Motor neuron (in vitro differentiated cells): ENCODE data around the gene NUDT14. TPM values are rescaled to one million over a fixed set of nuclear protein-coding genes. Genes with fewer than 3 reads are reported as not detected.

Experiments used
- ATAC-seq, 8 experiments: fragments of 200-7000 bp; cut with Tn5 transposase; replicated peaks in 6 of 8; 2 replicates each; pipeline ENCODE4 v1.8.0; 2021; ENCODE audit warnings: mild to moderate bottlenecking in 8 of 8, moderate library complexity in 8 of 8
- H3K27ac ChIP-seq, 2 donors: fragments of 250-450 bp; sonication (Bioruptor Pico); 2 replicates each; pipeline ENCODE4 v1.9.0; 2021; ENCODE audit warnings: antibody characterized with exemption in 2 of 2, mild to moderate bottlenecking in 2 of 2, moderate library complexity in 1 of 2
- H3K4me1 ChIP-seq, 2 donors: fragments of 250-450 bp; sonication (Bioruptor Pico); replicated peaks in 1 of 2; 2 replicates each; pipeline ENCODE4 v1.6.1; 2021; ENCODE audit warnings: antibody characterized with exemption in 2 of 2, mild to moderate bottlenecking in 2 of 2, moderate library complexity in 1 of 2
- H3K4me3 ChIP-seq, 5 donors: fragments of 250-450 bp; sonication (Bioruptor Pico); 2 replicates each; pipeline ENCODE4 v1.9.0; 2021; ENCODE audit warnings: antibody characterized with exemption in 5 of 5, mild to moderate bottlenecking in 5 of 5, moderate library complexity in 4 of 5
- WGBS, 10 experiments: fragments of 450-650 bp; shearing (Covaris generic); methylation state at CpG; one replicate each; pipeline ENCODE4 v1.0.0; 2022; 5-methylcytosine and 5-hydroxymethylcytosine counted together
- in situ Hi-C, 9 experiments: fragments of 400-800 bp; cut with MboI; loops; one replicate each; pipeline ENCODE4 v1.15.0; 2021; ENCODE audit warnings: low sequenced_read_pairs in 9 of 9, low pct_unique_long_range_greater_than_20kb in 2 of 9; ENCODE audit not compliant: unreplicated experiment in 9 of 9
- total RNA-seq, 8 experiments: library from RNA; unstranded; fragments of 300-600 nt; gene quantifications; 2 replicates each; pipeline versions ENCODE4 v1.2.3 to v1.2.4, GENCODE V29; 2022

The NUDT14 gene
- total RNA-seq, 8 experiments from 2014 or later, result 11.0 to 26.1 (median 20.8) TPM

GRCh38 chr14:105219043-105219612 lies 38.0 kb upstream of the NUDT14 start:
- no peak overlapping the region for H3K4me3 ChIP-seq
- no peak for ATAC-seq
- H3K27ac ChIP-seq, result no peak overlapping the region
- in situ Hi-C loops, result loop anchor here in 1 of 9 experiments (25.0 kb wide), 1 partner anchor 143 kb away; no protein-coding TSS in a partner anchor
- WGBS, 10 experiments, result 97 to 100% (median 100%) methylated on average over 2 to 8 of the region's 29 CpGs; no CpG with 5 or more reads in 5 of the 10 experiments
- H3K4me1 ChIP-seq, result no peaks in the 10 kb centered on the region

DNA sequence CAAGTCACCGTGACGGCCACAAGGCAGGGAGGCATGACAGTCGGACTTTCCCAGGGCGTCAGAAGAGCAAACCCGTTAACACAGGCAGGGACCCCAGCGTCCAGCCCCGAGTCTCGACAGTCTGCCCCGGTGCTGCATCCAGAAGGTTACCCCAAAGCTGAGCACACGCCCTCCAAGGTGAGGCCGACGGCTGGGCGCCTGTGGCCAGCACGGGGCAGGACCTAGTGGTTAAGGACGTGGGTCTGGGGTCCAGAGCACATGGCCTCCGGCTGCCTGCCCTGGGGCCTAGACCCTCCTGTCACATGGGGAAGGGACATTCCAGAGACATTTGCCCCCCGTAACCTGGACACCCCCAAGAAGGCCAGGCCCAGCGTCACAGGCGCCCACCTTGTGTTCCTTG lies 37.5 kb upstream of the NUDT14 start:
- no peak overlapping the region for H3K4me3 ChIP-seq
- no peaks in the 10 kb centered on the region for H3K4me1 ChIP-seq
- no peak overlapping the region for H3K27ac ChIP-seq
- ATAC-seq, result no peak
- in situ Hi-C loops, result loop anchor here in 1 of 9 experiments (25.0 kb wide), 1 partner anchor 144 kb away; no protein-coding TSS in a partner anchor
- 82 to 96% (median 93%) methylated on average over 2 to 9 of the region's 19 CpGs; no CpG with 5 or more reads in 7 of the 10 experiments for WGBS, 10 experiments

GRCh38 chr14:105217774-105218173 lies 36.7 kb upstream of the NUDT14 start:
- in situ Hi-C loops, result loop anchor here in 1 of 9 experiments (25.0 kb wide), 1 partner anchor 145 kb away; no protein-coding TSS in a partner anchor
- WGBS, 10 experiments, result 92 to 100% (median 100%) methylated on average over 2 to 8 of the region's 11 CpGs; no CpG with 5 or more reads in 7 of the 10 experiments
- no peak for ATAC-seq
- no peak overlapping the region for H3K27ac ChIP-seq
- no peak overlapping the region for H3K4me3 ChIP-seq
- peaks cover under 1 to 3% of the 10 kb centered on the region in 2 donors for H3K4me1 ChIP-seq

DNA sequence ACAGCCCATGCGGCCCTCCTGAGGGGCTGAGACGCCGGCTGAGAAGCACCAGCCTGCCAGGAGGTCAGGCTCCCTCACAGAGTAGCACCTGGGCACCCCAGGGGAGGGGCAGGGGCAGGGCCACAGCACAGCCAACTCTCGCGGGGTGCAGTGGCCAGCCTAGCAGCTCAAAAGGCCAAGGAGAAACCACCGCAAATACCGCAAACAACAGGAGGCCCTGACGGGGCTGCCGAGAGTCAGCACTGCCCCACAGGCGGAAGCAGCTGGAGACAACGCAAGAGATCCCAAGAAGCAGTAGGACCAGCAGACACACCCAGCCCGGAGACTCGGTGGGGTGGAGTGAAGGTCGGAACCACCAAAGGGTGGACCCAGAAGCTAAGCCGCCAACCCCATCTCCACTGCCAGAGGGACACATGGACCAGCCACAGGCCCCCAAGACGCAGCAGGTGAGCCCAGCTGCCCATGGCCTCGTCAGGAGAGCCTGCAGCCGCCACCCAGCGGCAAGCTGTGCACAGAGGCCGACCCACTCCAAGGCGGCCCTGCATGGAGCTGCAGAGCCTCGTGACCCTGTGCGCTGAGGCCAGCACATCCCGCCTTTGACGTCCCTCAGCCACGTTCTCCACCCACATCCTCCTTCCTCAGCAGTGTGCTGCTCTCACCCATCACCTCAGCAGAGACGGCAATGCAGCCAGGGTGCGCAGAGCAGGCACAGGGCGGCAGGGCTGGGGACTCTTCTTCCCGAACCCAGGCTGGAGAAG lies 35.6 kb upstream of the NUDT14 start:
- whole genome bisulfite sequencing, 10 experiments, result 70 to 97% (median 90%) methylated on average over 2 to 6 of the region's 30 CpGs; no CpG with 5 or more reads in 5 of the 10 experiments
- H3K27ac ChIP-seq, result no peak overlapping the region
- peaks cover 4 to 5% of the 10 kb centered on the region in 2 donors for H3K4me1 ChIP-seq
- H3K4me3 ChIP-seq, result no peak overlapping the region
- in situ Hi-C loops, result loop anchor here in 1 of 9 experiments (25.0 kb wide), 1 partner anchor 146 kb away; no protein-coding TSS in a partner anchor
- ATAC-seq, result no peak

GRCh38 chr14:105215602-105216001 lies 34.5 kb upstream of the NUDT14 start:
- WGBS, 10 experiments, result 60 to 80% (median 80%) methylated on average over 1 to 2 of the region's 3 CpGs; no CpG with 5 or more reads in 7 of the 10 experiments
- ATAC-seq, result no peak
- in situ Hi-C loops, result loop anchor here in 1 of 9 experiments (25.0 kb wide), 1 partner anchor 147 kb away; no protein-coding TSS in a partner anchor
- no peak overlapping the region for H3K27ac ChIP-seq
- no peak overlapping the region for H3K4me3 ChIP-seq
- peaks cover 4 to 5% of the 10 kb centered on the region in 2 donors for H3K4me1 ChIP-seq

GRCh38 chr14:105214324-105214915 lies 33.3 kb upstream of the NUDT14 start:
- ATAC-seq, result no peak
- 80 to 100% (median 83%) methylated on average over 1 to 2 of the region's 14 CpGs; no CpG with 5 or more reads in 7 of the 10 experiments for WGBS, 10 experiments
- Histone ChIP-seq H3K27ac (no peak overlapping the region), H3K4me3 (no peak overlapping the region), H3K4me1 (peaks cover 4 to 5% of the 10 kb centered on the region in 2 donors)
- in situ Hi-C loops, result loop anchor here in 1 of 9 experiments (25.0 kb wide), 1 partner anchor 148 kb away; no protein-coding TSS in a partner anchor

- in situ Hi-C loops, result loop anchor here in 1 of 9 experiments (25.0 kb wide), 1 partner anchor 149 kb away; no protein-coding TSS in a partner anchor
- peaks cover 4 to 5% of the 10 kb centered on the region in 2 donors for H3K4me1 ChIP-seq
- H3K4me3 ChIP-seq, result no peak overlapping the region
- peak in 3 of 8 experiments; percentile 5 to 10 (median 9) for ATAC-seq
- no peak overlapping the region for H3K27ac ChIP-seq
- WGBS, 10 experiments, result 60 to 100% (median 93%) methylated on average over 1 to 7 of the region's 10 CpGs; no CpG with 5 or more reads in 3 of the 10 experiments
Observed at GRCh38 chr14:105213361-105213760, 32.2 kb upstream of the NUDT14 start.

GRCh38 chr14:105212541-105213300 lies 31.6 kb upstream of the NUDT14 start:
- H3K4me3 ChIP-seq, result no peak overlapping the region
- H3K4me1 ChIP-seq, result peaks cover 4 to 5% of the 10 kb centered on the region in 2 donors
- peak in 6 of 8 experiments; percentile 46 to 84 (median 78) for ATAC-seq
- 79 to 93% methylated on average over 3 to 8 of the region's 18 CpGs; no CpG with 5 or more reads in 8 of the 10 experiments for WGBS, 10 experiments
- in situ Hi-C loops, result loop anchor here in 1 of 9 experiments (25.0 kb wide), 1 partner anchor 150 kb away; no protein-coding TSS in a partner anchor
- H3K27ac ChIP-seq, result peak overlapping the region in 1 of 2 donors; percentile 70

GRCh38 chr14:105211758-105212089 lies 30.6 kb upstream of the NUDT14 start:
- in situ Hi-C loops, result loop anchor here in 1 of 9 experiments (25.0 kb wide), 1 partner anchor 151 kb away; no protein-coding TSS in a partner anchor
- ATAC-seq, result no peak
- no peak overlapping the region for H3K4me3 ChIP-seq
- H3K27ac ChIP-seq, result peak overlapping the region in 1 of 2 donors; percentile 26
- peaks cover 5 to 6% of the 10 kb centered on the region in 2 donors for H3K4me1 ChIP-seq
- WGBS, 10 experiments, result 89% methylated on average over 8 of the region's 9 CpGs; no CpG with 5 or more reads in 9 of the 10 experiments

DNA sequence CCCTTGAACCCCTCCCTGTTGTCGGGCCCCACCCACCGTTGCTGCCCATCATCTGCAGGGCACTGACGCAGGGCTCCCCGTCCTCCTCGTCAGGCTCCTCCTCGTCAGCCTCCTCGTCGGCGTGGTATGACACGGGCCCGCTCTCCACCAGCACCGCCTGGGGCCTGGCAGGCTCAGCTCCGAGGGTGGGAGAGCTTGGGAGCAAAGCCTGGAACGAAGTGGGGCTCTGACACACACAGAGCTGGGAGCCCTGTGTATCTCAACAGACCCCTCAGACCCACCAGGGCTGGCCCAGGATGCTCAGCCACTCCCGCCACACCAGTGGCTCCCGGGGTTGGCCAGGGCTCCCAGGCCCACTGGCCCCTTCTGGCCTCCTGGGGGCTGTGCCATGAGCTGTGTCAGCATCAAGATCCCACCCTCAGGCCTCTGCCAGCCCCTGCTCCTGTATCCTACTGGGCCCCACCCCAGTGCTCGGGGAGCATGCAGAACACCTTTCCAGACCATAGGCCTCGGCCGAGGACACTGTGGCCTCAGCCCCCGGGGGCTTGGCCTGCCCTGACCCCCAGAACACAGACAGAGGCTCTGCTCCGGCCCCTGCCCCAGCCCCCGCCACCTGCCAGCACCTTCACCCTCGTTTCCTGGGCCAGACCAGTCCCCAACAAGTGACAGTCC lies 30.1 kb upstream of the NUDT14 start:
- peaks cover 5 to 6% of the 10 kb centered on the region in 2 donors for H3K4me1 ChIP-seq
- WGBS, 10 experiments, result 80 to 99% methylated on average over 2 to 11 of the region's 23 CpGs; no CpG with 5 or more reads in 8 of the 10 experiments
- no peak overlapping the region for H3K4me3 ChIP-seq
- no peak overlapping the region for H3K27ac ChIP-seq
- in situ Hi-C loops, result loop anchor here in 1 of 9 experiments (25.0 kb wide), 1 partner anchor 151 kb away; no protein-coding TSS in a partner anchor
- no peak for ATAC-seq

- ATAC-seq, result no peak
- in situ Hi-C loops, result loop anchor here in 1 of 9 experiments (25.0 kb wide), 1 partner anchor 152 kb away; no protein-coding TSS in a partner anchor
- 90 to 93% (median 90%) methylated on average over 2 to 8 of the region's 30 CpGs; no CpG with 5 or more reads in 7 of the 10 experiments for WGBS, 10 experiments
- no peak overlapping the region for H3K4me3 ChIP-seq
- H3K27ac ChIP-seq, result no peak overlapping the region
- peaks cover 5 to 12% of the 10 kb centered on the region in 2 donors for H3K4me1 ChIP-seq
Observed at GRCh38 chr14:105210266-105211025, 29.3 kb upstream of the NUDT14 start.
